Measurements from ENCODE around the gene GAGE10. TPM values are rescaled to one million over a fixed set of nuclear protein-coding genes. Genes with fewer than 3 reads are reported as not detected.

Gene GAGE10
- total RNA-seq, 1 experiment from 2014 or later: not detected

DNA sequence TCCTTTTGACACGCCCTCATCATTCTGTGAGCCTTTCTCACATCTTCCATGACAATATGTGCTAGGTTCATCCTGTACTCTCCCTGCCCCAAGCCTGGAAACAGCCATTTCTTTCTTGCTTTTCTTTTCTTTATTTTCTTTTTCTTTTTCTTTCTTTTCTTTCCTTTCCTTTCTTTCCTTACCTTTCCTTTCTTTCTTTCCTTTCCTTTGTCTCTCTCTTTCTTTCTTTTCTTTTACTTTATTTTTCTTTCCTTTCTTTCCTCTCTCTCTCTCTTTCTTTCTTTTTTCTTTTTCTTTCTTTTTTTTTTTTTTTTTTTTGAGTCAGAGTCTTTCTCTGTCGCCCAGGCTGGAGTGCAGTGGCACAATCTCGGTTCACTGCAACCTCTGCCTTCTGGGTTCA lies 19.2 kb upstream of the GAGE10 start:
- Mint-ChIP-seq H3K27me3 (ENCODE audit: low read depth) (no peaks in the 10 kb centered on the region), H3K9me3 (no peaks in the 10 kb centered on the region), H3K27ac (no peak overlapping the region), H3K4me3 (no peak overlapping the region), H3K4me1 (peaks cover 8% of the 10 kb centered on the region), H3K36me3 (no peaks in the 10 kb centered on the region)
- POLR2A ChIA-PET: no interaction called here
- DNase-seq (ENCODE audit: low spot score): no peak
- no peak for ATAC-seq
- TF ChIP-seq TP53 (CRISPR knock-in tag; IDR thresholded peaks at IDR 0.05) (no peak), NFE2L1 (CRISPR knock-in tag; IDR thresholded peaks at IDR 0.05) (no peak), ZNF396 (CRISPR knock-in tag; IDR thresholded peaks at IDR 0.05; ENCODE audit: borderline replicate concordance) (no peak), GABPB1 (CRISPR knock-in tag; IDR thresholded peaks at IDR 0.05) (no peak), CREB1 (CRISPR knock-in tag; IDR thresholded peaks at IDR 0.05) (no peak), MXD4 (CRISPR knock-in tag; IDR thresholded peaks at IDR 0.05; ENCODE audit: borderline replicate concordance) (no peak), SP1 (CRISPR knock-in tag; conservative IDR thresholded peaks at IDR 0.05) (no peak), KAT7 (CRISPR knock-in tag; IDR thresholded peaks at IDR 0.05; ENCODE audit: borderline replicate concordance) (no peak), NR3C1 (CRISPR knock-in tag; conservative IDR thresholded peaks at IDR 0.05; ENCODE audit: low read depth) (no peak)
- TF ChIP-seq, protein P1, sequence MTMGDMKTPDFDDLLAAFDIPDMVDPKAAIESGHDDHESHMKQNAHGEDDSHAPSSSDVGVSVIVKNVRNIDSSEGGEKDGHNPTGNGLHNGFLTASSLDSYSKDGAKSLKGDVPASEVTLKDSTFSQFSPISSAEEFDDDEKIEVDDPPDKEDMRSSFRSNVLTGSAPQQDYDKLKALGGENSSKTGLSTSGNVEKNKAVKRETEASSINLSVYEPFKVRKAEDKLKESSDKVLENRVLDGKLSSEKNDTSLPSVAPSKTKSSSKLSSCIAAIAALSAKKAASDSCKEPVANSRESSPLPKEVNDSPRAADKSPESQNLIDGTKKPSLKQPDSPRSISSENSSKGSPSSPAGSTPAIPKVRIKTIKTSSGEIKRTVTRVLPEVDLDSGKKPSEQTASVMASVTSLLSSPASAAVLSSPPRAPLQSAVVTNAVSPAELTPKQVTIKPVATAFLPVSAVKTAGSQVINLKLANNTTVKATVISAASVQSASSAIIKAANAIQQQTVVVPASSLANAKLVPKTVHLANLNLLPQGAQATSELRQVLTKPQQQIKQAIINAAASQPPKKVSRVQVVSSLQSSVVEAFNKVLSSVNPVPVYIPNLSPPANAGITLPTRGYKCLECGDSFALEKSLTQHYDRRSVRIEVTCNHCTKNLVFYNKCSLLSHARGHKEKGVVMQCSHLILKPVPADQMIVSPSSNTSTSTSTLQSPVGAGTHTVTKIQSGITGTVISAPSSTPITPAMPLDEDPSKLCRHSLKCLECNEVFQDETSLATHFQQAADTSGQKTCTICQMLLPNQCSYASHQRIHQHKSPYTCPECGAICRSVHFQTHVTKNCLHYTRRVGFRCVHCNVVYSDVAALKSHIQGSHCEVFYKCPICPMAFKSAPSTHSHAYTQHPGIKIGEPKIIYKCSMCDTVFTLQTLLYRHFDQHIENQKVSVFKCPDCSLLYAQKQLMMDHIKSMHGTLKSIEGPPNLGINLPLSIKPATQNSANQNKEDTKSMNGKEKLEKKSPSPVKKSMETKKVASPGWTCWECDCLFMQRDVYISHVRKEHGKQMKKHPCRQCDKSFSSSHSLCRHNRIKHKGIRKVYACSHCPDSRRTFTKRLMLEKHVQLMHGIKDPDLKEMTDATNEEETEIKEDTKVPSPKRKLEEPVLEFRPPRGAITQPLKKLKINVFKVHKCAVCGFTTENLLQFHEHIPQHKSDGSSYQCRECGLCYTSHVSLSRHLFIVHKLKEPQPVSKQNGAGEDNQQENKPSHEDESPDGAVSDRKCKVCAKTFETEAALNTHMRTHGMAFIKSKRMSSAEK (CRISPR knock-in tag; IDR thresholded peaks at IDR 0.05; ENCODE audit: borderline replicate concordance): no peak
- TF ChIP-seq, protein P2, sequence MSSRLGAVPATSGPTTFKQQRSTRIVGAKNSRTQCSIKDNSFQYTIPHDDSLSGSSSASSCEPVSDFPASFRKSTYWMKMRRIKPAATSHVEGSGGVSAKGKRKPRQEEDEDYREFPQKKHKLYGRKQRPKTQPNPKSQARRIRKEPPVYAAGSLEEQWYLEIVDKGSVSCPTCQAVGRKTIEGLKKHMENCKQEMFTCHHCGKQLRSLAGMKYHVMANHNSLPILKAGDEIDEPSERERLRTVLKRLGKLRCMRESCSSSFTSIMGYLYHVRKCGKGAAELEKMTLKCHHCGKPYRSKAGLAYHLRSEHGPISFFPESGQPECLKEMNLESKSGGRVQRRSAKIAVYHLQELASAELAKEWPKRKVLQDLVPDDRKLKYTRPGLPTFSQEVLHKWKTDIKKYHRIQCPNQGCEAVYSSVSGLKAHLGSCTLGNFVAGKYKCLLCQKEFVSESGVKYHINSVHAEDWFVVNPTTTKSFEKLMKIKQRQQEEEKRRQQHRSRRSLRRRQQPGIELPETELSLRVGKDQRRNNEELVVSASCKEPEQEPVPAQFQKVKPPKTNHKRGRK (CRISPR knock-in tag; IDR thresholded peaks at IDR 0.05; ENCODE audit: borderline replicate concordance): no peak
- TF ChIP-seq, protein P3, sequence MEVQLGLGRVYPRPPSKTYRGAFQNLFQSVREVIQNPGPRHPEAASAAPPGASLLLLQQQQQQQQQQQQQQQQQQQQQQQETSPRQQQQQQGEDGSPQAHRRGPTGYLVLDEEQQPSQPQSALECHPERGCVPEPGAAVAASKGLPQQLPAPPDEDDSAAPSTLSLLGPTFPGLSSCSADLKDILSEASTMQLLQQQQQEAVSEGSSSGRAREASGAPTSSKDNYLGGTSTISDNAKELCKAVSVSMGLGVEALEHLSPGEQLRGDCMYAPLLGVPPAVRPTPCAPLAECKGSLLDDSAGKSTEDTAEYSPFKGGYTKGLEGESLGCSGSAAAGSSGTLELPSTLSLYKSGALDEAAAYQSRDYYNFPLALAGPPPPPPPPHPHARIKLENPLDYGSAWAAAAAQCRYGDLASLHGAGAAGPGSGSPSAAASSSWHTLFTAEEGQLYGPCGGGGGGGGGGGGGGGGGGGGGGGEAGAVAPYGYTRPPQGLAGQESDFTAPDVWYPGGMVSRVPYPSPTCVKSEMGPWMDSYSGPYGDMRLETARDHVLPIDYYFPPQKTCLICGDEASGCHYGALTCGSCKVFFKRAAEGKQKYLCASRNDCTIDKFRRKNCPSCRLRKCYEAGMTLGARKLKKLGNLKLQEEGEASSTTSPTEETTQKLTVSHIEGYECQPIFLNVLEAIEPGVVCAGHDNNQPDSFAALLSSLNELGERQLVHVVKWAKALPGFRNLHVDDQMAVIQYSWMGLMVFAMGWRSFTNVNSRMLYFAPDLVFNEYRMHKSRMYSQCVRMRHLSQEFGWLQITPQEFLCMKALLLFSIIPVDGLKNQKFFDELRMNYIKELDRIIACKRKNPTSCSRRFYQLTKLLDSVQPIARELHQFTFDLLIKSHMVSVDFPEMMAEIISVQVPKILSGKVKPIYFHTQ (CRISPR knock-in tag; IDR thresholded peaks at IDR 0.05): no peak
- TF ChIP-seq, protein P4, sequence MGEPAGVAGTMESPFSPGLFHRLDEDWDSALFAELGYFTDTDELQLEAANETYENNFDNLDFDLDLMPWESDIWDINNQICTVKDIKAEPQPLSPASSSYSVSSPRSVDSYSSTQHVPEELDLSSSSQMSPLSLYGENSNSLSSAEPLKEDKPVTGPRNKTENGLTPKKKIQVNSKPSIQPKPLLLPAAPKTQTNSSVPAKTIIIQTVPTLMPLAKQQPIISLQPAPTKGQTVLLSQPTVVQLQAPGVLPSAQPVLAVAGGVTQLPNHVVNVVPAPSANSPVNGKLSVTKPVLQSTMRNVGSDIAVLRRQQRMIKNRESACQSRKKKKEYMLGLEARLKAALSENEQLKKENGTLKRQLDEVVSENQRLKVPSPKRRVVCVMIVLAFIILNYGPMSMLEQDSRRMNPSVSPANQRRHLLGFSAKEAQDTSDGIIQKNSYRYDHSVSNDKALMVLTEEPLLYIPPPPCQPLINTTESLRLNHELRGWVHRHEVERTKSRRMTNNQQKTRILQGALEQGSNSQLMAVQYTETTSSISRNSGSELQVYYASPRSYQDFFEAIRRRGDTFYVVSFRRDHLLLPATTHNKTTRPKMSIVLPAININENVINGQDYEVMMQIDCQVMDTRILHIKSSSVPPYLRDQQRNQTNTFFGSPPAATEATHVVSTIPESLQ (CRISPR knock-in tag; IDR thresholded peaks at IDR 0.05): no peak
- CTCF ChIA-PET: interaction anchor here (1.2 kb wide), 1 partner anchor 92 kb away, joined by 3 read pairs; no protein-coding TSS in a partner anchor

DNA sequence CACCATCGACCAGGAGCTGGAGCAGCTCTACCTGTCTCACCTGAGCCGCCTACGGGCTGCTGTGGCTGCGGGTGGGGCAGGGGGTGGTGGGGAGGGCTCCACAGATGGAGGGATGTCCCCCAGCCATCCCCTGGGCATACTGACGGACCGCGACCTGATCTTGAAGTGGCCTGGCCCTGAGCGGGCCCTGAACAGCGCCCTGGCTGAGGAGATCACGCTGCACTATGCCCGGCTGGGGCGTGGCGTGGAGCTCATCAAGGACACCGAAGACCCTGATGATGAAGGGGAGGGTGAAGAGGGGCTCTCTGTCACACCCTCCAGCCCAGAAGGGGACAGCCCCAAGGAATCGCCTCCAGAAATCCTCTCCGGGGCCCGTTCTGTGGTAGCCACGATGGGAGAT lies 17.3 kb upstream of the GAGE10 start:
- no peak for DNase-seq (ENCODE audit: low spot score)
- Mint-ChIP-seq H3K27me3 (ENCODE audit: low read depth) (no peaks in the 10 kb centered on the region), H3K4me1 (peaks cover 8% of the 10 kb centered on the region), H3K36me3 (no peaks in the 10 kb centered on the region), H3K9me3 (no peaks in the 10 kb centered on the region), H3K4me3 (no peak overlapping the region), H3K27ac (no peak overlapping the region)
- POLR2A ChIA-PET: no interaction called here
- no peak for ATAC-seq
- CTCF ChIA-PET: no interaction called here
- TF ChIP-seq, protein P5, sequence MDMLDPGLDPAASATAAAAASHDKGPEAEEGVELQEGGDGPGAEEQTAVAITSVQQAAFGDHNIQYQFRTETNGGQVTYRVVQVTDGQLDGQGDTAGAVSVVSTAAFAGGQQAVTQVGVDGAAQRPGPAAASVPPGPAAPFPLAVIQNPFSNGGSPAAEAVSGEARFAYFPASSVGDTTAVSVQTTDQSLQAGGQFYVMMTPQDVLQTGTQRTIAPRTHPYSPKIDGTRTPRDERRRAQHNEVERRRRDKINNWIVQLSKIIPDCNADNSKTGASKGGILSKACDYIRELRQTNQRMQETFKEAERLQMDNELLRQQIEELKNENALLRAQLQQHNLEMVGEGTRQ (CRISPR knock-in tag; IDR thresholded peaks at IDR 0.05): no peak
- no peak for TF ChIP-seq TP53 (CRISPR knock-in tag; IDR thresholded peaks at IDR 0.05)
